Peyer's patch (tissue), 4 donors: Measurements from ENCODE around the gene TMED7.

Source experiments
- CTCF ChIP-seq, 6 experiments: fragments of 450-650 bp in 4 of 6; fragments of 200-600 bp in 2 of 6; sonication (generic) in 1 of 6; IDR thresholded peaks; one replicate each; pipeline ENCODE4 v1.5.1; 2017 to 2019; ENCODE audit warnings: antibody characterized with exemption in 6 of 6, mild to moderate bottlenecking in 3 of 6, moderate library complexity in 1 of 6
- POLR2A ChIP-seq, 2 donors: fragments of 450-650 bp; IDR thresholded peaks; one replicate each; pipeline ENCODE4 v1.5.1; 2017; ENCODE audit warnings: antibody characterized with exemption in 2 of 2, mild to moderate bottlenecking in 2 of 2, moderate library complexity in 2 of 2

- TF ChIP-seq POLR2A (IDR thresholded peaks at IDR 0.05) (no peak), CTCF (IDR thresholded peaks at IDR 0.05) (no peak)
Observed at GRCh38 chr5:115573133-115573532, 52.7 kb downstream of the TMED7 start.
